IPS DF 4.7 (cell line): ENCODE results near the gene PWWP2B.
"Not testable (repeated sequence)": the region's sequence is repeated elsewhere in the genome, so short reads cannot be mapped to it uniquely, and the experiment has no call there.

Experiments used
- DNase-seq: peaks from one replicate; pipeline ENCODE4 v3.0.0-alpha.2; 2013; ENCODE audit warnings: low spot score; ENCODE audit errors: extremely low read depth

PWWP2B gene

GRCh38 chr10:132380986-132381385 lies 16.0 kb upstream of the PWWP2B start:
- DNase-seq = not testable (repeated sequence)

- DNase-seq = no peak
Observed at GRCh38 chr10:132381741-132382140, 15.3 kb upstream of the PWWP2B start.

- no peak for DNase-seq
Observed at GRCh38 chr10:132382231-132382922, 14.6 kb upstream of the PWWP2B start.

GRCh38 chr10:132383101-132383500 lies 13.9 kb upstream of the PWWP2B start:
- no peak for DNase-seq

- DNase-seq = no peak
Observed at GRCh38 chr10:132383751-132384196, 13.2 kb upstream of the PWWP2B start.

DNA sequence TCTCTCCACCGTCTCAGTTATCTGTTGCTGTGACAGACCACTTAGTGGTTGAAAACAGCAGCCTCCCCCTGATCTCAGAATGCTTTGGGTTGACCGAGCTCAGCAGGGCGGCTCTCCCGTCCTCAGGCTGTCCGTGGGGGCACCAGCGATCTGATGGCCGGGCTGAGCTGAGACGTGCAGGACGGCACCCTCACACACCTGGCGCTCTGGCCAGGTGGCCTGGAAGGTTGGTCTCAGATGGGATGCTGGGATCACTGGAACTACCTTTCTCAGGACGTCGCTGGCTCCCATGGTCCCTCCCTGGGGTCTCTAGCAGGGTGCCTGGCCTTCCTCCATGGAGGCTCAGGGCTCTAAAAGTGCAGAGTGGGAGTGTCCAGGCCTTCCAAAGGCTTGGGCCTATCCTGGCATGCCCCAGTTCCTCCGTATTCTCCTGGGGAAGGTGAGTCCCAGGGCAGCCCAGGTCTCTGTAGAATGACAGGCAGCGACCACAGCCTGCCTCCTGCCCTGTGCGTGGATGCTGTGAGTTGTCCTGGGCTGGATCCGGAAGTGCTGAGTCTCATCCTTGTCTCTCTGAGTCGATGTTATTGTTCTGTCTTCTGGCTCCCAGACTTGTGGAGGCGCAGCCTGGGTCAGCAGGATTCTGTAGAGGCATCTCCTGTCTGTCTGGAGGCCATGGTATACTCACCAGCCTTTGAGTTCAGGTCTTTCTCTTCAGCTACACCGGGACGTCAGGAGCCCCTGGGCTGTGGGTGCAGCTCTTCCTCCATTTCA lies 12.2 kb upstream of the PWWP2B start:
- DNase-seq = no peak

- no peak for DNase-seq
Observed at GRCh38 chr10:132385389-132385667, 11.7 kb upstream of the PWWP2B start.

DNA sequence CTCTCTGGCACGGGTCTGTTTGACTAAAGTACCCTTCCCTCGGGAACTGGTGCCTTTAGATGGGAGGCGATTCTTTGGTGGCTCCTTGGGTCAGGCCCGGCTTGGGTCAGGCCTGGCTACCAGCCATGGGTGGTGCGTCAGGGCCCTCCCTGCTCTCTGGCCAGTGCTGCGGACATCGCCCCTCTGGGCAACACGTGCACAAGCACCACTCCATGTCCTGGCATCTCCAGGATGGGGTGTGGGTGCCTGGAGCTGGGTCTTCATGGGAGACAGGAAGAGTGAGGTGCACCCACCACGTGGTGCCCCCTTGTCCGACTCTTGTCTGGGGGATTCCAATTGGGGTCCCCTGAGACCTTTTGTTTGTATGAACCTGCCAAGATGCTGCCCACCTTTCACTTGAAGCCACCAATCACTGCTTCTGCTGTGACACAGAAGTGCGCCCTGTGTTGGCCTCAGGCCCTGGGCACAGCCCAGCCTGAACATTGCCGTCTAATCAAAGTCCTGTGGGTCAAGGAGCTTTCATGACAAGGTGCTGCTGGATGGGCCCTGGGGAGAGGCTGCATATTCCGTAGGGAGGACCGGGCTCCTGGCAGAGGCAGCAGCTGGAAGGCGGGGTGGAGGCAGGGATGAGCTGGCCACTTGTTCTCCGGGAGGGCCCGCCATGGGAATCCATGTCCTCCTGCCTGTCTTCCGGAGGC lies 11.1 kb upstream of the PWWP2B start:
- no peak for DNase-seq

DNA sequence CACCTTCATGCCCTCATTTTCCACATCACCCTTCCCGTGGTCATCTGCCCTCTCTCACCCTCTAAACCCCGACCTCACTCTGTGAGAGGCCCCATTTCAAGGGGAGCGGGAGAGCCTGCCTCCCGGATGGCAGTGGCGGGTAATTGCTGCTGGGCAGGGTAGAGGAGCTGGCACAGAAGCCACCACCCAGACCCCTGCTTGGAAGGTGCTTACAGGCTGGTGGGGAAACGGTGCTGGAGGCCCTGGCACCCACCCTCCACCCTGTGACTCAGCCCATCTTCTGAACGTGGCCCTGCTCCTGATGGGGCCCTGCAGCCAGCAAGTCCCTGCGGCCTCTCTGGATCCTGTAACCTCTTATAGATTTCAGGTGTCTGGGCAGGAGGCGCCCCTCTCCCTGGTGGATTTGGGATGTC lies 10.6 kb upstream of the PWWP2B start:
- no peak for DNase-seq

- not testable (repeated sequence) for DNase-seq
Observed at GRCh38 chr10:132386896-132387295, 10.1 kb upstream of the PWWP2B start.

GRCh38 chr10:132387764-132388210 lies 9.2 kb upstream of the PWWP2B start:
- no peak for DNase-seq

DNA sequence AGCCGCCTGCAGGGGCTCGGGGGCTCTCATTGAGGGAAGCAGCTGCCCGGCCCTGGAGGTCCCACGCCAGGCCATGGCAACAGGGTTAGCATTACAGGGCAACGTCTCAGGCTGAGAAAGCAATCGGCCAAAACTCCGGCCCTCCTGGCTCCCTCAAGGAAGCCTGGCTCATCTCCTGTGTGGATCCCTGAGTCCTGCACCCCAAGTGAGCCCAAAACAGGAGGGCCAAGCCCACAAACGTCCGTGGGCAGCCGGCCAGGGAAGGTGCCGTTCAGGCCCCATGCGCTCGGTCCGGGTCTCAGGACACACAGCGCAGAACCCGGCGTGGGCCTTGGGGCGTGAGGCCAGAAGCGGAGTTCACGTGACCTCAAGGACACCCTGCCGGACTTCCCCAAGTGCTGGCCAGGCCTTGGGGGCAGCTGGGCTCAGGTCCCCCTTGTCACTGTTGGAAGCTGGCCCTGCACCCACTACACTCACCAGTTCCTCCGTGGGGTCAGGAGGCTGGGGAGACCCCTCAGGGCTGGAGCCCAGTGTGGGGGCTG lies 8.0 kb upstream of the PWWP2B start:
- DNase-seq = no peak

- no peak for DNase-seq
Observed at GRCh38 chr10:132389433-132390169, 7.4 kb upstream of the PWWP2B start.

- DNase-seq = no peak
Observed at GRCh38 chr10:132390170-132390920, 6.7 kb upstream of the PWWP2B start.

DNA sequence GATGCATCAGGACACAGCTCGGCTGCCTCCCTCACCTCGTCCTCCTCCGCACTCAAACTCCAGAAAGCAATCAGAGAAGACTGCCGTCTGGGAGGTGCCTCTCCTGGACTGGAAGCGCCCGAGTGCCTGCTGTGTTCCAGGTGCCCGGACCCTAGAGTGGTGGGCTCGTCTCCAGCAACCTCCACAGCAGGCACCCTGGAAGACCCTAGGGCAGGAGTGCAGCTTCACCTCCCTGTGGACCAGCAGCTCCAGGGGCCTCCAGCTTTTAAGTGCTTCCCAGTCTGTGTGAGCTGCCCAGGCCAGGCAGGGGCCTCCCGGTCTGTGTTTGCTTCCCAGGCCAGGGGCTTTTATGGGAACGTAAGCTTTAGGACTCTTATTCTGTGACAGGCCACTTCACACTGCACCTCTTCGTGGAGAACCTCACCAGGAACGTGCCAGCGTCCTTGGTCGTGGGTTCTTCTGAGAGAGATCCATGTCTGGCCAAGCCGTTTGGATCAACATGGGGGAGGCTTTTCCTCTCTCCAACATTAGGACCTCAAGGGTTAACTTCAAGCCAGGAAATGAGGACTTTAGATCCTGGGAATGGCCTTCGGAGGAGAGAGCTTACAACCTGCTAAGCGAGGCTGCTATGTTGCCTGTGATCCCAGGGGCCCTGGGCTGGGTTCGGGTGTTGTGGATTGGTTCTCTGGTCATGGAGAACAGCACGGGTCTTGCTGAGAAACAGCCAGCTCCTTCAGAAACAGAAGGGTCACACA lies 5.9 kb upstream of the PWWP2B start:
- no peak for DNase-seq

GRCh38 chr10:132391676-132392020 lies 5.4 kb upstream of the PWWP2B start:
- DNase-seq = no peak

GRCh38 chr10:132392184-132392800 lies 4.7 kb upstream of the PWWP2B start:
- DNase-seq = no peak

DNA sequence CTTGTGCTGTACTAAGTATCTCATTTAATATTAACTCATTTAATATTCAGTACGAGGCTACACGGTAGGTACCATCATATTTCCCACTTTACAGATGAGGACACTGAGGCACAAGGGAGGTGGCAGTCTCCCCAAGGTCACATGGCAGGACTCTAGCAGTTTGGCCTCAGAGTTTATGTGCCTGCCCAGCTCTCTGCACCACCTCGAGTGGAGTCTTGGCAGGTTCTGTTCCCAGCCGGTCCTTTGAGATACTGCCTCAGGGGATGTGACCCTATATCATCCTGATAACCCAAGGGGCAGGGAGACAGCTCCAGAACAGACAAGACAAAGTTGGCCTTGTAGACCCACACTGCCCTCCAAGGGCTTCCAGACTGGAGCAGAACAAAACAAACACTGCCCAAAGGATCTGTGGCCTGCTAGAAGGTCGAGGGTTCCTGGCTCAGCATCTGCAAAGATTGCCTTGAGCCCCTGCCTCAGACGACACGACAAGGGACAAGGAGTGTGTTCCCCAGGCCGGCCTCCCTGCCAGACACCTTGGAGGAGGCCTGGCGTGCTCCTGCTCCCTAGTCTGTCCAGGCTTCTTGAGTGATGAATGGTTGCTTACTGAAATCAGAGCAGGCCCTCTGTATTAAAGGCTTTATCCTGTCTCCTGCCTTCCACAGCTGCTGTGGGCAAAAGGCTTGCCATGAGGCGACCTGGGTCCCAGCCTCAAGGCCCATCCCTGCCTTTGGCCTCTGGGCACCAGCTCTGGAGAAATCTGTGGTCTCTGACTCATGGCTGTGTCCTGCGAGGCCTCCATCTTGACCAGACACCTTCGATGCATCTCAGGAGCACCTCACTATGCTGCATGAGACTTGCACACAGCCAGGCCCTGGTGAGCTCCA lies 3.9 kb upstream of the PWWP2B start:
- DNase-seq = no peak
